GM19023 (cell line): ENCODE data around the gene HRH3.

Experiments
- ATAC-seq: cut with Tn5 transposase; IDR thresholded peaks from one replicate; pipeline ENCODE4 v1.9.1; 2021; ENCODE audit warnings: mild to moderate bottlenecking, moderate library complexity; ENCODE audit not compliant: unreplicated experiment

The HRH3 gene

DNA sequence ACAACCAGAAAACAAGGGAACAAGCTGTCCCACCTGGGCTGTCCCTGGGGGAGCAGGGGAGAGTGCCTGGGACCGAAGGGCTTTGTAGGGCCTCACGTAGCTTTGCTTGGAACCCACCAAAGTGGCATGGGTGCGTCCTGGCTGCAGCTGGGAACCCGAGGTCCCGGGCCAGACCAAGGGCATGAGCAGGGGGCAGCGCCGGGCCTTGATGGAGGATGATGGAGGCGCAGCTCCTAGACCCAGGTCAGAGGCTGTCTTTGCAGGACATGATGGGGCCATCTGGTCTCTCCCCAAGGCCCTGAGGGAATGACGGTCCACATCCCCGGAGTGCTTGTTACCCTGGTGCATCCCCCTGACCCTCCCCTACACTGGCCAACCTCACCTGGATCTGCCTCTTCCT lies 10.6 kb upstream of the HRH3 start:
- ATAC-seq = no peak

DNA sequence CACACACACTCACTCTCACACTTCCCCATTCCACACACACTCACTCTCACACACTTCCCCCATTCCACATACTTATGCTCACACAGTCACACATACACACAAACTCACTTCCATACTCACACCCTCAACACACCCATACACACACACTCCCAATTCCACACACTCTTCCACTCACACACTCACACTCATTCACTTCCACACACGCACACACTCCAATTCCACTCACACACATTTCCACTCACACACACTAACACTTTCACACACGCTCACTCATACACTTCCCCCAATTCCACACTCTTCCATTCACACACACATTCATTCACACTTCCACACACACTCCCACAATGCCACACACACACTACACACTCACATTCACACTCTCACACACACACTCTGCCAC lies 10.2 kb upstream of the HRH3 start:
- ATAC-seq = no peak

DNA sequence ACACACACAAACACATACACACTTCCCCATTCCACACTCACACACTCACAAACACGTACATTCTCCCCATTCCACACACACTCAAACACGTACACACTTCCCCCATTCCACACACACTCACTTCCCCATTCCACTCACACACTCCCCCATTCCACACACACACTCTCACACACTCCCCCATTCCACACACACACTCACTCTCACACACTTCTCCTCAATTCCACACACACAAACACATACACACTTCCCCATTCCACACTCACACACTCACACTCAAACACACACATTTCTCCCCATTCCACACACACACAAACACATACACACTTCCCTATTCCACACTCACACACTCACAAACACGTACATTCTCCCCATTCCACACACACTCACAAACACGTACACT lies 9.6 kb upstream of the HRH3 start:
- ATAC-seq = no peak

DNA sequence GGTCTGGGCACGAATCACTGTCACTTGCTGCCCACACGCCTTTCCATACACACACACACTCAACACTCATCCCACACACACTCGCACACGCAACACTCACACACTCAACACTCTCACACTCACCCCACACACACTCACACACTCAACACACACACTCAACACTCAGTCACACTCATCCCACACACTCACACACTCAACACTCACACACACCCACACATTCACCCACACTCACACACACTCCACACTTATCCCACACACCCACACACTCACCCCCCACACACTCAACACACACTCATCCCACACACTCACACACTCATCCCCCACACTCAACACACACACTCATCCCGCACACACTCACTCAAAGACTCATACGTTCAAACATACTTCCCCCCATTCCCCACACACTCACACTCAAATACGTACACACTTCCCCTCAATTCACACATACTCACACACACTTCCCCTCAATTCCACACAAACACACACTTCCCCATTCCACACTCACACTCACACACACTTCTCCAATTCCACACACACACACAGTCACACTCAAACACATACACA lies 9.0 kb upstream of the HRH3 start:
- ATAC-seq = no peak

DNA sequence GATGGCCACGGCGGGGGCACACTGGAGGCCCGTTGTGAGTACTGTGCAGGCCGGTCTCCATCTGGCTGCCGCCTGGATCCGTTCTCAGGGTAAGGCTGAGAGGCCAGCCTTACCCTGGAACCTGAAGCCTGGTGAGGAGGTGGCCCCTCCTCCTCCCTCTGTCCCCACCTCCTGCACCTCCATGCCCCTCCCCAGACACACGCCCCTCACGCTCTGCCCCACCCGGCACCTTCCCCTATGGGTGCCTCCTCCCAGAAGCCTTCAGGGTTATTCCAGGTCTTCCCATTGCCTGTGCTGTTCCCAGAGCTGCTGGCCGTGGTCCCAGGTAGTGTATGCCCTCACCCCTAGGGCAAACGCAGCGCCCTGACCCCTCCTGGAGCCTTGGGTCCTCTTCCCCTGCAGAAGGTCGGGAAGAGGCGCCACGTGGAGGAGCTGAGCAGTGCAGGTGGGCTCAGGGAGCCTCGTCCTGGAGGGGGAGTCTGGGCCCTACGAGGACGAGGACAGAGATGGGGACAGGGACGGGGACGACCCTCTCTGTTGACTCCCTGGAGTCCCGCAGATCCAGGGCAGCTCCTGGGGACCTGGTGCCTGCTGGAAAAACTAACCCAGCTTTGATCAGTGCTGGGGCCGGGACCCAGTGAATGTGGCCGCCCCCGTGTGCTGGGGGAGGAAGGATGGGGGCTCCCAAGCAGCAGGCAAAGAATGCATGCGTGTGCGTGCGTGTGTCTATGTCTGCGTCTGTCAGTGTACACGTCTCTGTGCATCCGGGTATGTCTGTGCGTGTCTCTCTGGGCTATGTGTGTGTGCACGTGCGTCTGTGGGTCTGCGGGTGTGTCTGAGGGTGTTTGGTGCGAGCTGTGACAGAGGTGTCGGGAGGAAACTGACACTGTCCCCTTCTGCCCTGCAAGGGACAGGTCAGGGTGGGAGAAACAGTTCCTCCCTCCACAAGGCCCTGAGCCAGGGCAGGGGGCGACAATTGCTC lies 8.2 kb upstream of the HRH3 start:
- no peak for ATAC-seq

DNA sequence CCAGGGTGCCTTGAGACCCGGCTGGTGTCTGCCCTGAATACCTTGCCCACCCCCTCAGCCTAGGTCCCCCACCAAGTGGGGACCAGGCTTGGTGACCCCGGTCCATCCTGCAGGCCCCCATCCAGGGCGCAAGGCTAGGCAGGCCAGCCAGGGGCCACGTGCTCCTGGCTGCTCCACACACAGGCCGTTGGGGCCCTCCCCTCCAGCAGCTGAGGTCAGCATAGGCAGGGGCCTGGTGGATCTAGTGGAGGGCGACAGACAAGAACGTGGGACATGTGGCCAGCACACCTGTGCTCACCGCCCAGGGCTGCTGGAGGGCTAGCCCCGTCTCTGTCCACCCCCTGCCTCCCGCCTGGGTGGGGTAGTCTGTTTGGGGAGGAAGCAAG lies 7.5 kb upstream of the HRH3 start:
- ATAC-seq = no peak

DNA sequence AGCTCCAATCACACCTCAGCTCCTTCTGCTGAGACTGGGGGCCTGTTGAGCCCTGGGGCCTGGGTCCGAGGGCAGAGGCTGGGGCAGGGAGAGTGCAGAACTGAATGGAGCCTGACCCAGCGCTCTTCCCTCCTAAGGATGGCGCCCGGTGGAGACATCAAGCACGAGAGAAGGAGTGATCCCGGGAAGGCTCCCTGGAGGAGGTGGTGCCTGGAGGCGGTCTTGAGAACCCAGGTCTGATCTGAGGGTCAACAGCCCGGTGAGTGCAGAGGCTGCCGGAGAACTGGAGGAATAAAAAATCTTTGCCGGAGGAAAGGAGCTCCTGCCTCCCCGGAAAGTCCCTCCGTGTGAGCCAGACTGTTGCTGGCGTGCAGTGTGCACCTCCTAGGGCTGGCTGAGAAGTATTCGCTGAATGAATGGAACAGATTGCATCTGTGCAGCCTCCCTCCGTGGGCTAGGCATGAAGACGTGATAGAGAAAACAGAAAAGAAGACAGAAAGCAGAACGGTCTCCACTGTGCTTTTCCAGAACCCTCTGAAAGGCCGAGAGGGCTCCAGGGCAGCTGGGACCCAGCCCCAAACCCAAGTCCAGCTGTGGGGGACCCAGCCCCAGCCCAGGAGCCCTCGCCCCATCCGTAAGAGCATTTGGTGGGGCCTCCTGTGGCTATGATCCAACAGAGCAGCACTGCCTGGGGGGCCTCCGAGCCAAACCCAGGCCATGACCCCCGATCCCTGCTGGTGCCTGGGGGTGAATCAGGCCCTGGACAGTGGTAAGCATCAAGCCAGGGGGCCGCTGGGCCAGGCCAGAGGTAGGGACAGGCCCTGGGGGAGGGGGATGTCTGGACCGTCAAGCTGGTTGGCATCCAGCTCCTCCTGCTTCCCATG lies 6.9 kb upstream of the HRH3 start:
- no peak for ATAC-seq

DNA sequence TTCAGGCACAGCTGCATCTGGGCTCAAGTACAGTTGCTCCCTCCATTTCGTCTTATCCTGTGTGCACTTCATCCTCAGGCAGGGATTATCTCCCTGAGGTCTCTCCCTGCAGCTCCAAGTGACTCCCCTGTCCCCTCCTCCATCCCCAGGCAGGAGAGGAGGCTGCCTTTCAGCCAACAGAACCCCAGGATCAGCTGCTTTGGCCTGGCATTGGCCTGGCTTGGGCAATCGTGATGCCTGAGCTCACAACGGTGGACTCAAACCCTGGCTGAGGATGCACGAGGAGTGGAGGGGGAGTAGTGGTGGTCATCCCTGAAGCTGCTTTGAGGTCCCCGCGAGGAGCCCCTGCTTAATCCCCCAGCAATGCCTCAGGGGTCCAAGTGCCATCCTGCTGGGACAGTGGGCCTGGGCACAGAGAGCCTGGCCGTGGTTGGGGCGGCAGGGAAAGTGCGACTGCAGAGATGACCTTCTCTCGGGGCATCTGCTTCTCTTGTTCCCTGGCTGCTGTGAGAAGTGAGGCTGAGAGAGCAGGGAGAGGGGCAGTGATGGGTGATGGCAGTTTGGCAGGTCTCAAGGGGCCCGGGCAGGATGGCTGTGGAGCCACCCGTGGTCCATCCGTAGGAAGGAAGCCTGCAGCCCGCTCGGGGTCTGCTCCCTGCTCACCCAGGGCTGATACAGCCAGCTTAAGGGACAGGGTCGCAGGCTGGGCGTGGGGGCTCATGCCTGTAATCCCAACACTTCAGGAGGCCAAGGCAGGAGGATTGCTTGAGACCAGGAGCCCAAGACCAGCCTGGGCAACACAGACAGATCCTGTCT lies 6.0 kb upstream of the HRH3 start:
- ATAC-seq = no peak

DNA sequence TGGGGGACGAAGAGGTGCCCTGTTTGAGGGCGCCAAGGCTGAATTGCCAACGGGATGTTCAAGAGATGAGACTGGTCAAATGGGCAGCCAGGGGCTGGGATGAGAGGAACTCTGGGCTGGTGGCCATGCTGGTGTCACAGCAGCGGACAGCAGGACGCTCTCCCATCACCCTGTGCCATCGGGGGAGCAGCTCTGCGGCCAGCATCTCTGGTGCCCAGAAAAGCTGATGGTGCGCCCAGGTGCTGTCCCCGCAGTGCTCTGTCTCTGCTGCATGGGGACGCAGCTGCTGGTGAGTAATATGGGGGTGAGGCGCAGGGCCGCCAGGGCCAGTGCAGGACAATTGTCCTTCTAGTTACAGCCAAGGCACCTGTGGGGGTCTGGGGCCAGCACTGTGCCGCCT lies 4.9 kb upstream of the HRH3 start:
- no peak for ATAC-seq

DNA sequence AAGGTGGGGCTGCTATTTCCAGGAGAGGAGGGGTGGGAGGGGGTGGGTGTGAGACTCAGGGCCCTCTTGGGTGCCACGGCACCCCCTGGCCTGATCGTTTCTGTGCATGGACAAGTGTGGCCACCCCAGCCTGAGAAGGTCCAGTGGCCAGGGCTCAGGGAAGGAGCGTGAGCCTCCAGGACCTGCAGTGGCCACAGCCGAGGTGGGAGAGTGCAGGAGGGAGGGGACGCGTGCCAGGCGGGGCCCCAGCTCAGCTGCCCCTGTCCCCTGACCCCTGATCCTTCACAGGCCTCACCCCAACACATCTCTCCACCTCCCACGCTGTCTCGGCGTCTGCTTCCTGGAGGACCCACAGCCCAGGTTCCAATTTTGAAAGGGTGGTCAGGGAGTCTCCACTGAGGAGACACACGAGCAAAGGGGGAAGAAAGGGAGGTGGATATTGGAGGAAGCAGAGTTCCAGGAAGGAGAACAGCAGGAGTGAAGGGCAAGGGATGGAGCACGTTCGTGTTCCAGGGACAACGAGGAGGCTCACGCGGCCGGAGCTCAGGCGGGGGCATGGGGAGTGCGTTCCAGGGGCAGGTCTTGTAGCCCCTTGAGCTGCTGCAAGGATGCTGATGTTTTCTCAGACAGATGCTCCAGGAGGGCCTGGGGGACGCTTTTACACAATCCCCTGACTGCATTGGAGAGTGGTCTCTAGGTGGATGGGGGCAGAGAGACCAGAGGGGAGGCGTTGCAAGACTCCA lies 4.2 kb upstream of the HRH3 start:
- ATAC-seq = no peak

DNA sequence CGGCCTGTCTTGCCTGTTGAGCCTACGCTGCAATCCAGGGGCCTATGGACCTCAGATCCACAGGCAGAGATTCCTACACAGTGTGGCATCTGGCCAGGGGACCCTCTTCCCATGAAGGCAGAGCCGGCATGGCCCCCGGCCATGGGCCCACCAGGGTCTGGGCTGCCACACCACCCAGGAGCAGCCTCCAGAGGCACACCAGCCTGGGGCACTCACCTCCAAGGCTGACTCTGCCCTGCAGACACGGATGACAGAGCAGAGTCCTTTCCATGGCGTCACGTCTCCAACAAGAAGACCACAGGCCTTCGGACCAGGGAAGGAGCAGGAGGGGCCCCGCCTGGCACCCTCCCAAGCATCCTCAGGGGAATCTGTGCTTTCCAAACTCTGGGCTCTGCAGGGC lies 3.5 kb upstream of the HRH3 start:
- ATAC-seq = no peak

DNA sequence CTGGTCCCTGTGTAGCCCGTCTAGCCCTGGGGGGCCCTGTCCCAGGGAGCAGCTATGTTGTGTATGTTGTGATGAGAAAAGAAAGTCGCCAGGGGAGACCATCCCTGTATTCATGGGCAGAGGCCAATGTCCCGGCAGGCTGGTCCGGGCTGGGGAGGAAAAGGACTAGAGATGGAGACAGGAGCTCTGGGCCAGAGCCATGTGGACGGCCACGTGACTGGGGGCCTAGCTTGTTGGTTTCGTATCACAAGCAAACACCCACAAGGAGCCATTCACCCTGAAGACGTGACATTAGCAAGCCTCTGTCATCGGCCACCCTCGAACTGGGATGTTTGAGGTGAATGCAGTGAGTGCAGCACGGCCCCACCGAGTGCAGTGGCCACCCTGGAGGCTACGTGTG lies 2.9 kb upstream of the HRH3 start:
- ATAC-seq = no peak

DNA sequence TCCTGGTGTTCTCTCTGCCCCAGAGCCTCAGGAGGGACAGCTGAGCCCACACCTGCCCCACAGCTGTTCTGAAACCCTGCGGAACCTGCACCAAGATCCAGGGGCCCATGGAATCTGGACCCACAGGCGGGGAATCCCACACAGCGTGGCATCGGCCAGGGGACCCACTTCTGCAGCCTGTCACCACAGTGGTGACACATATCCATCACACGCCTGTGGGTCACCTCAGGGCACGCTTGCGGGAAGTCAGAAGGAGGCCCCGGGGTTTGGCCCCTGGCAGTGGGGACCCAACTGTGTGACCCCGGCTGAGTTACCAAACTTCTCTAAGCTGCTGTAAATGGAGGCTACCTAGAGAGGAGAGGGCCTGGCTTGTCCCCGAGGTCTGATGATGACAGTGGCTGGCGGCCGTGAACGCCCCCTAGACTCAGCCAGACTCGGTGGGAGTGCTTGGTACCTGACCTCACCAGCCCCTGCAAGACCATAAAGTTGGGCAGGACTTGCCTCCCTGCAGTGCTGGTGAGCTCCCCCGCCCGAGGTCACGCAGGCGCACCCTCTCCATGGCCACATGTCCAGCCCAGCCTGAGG lies 2.3 kb upstream of the HRH3 start:
- ATAC-seq = no peak

DNA sequence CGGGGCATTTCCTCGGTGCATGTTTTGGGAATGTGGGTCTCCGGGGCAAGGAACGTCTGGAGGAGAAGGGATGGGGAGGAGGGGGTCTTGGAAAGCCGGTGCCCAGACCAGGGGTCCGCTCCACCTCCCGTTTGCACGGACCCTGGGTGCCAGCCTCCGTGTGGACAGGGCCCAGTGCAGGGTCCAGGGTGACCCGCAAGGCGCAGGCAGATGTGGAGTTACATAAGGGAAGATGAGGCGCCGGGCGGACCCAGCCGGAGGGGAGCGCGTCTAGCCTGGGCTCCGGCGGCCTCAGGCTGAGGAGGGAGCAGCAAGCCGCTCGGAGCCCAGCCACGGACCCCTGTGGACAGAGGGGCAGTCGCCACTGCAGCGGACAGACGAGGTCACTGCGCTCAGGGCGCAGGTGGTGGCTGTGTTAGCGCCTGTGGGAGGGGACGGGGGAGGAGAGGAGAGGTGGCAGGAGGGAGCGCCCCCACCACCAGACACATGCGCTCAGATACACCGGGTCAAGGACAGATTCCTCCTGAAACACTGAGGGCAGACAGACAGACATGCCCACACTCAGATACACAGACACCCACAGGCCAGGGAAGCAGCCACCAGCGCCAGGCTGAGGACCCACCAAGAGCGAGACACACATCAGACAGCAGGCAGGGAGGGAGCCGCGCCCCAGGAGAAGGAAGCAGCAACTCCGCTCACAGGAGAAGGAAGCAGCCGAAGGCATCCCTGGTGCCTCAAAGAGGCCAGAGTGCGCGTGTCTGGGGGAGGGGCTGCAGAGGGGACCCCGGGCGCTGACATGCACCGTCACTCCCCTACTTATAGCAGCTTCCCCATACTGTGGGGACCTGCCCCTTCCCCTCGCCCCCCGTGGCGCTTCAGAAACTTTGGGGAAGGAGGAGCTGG lies 839 bp upstream of the HRH3 start:
- no peak for ATAC-seq

DNA sequence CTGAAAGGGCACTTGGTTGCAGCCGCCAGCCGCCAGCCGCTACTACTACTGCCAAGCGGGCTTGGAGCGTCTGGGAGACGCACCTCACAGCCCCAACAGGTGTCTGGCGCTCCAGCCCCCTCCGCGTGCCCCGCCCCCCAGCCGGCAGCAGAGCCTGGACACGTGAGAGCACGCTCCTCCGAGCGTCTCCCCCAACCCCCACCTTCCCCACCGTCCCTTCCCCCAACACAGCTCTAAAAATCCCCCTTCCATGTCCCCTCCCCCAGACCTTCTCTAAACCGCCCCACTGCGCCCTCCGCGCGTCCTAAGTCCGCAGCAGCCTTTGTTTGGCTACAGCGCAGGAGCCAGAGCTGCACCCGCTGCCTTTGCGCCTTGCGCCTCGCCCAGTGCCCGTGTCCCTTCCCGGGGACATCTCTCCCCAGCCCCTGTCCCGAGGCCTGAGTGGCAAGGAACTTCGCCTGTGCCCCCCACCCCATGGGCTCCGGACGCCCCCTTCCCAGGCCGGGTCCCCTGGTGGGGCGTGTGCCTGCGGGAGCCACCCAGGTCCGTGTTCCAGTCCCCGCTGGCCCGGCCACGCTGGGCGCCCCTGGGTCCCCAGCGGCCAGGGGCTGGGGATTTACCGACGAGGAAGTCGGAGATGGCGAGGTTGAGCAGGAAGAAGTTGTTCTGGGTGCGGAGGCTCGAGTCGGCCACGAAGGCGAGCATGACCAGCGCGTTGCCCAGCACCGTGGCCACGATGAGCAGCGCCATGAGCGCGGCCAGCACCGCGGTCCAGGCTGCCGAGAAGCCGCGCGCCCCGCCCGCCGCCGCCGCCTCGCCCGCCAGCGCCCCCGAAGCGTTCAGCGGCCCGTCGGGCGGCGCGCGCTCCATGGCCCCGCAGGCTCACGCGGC lies 732 bp downstream of the HRH3 start:
- ATAC-seq = no peak

DNA sequence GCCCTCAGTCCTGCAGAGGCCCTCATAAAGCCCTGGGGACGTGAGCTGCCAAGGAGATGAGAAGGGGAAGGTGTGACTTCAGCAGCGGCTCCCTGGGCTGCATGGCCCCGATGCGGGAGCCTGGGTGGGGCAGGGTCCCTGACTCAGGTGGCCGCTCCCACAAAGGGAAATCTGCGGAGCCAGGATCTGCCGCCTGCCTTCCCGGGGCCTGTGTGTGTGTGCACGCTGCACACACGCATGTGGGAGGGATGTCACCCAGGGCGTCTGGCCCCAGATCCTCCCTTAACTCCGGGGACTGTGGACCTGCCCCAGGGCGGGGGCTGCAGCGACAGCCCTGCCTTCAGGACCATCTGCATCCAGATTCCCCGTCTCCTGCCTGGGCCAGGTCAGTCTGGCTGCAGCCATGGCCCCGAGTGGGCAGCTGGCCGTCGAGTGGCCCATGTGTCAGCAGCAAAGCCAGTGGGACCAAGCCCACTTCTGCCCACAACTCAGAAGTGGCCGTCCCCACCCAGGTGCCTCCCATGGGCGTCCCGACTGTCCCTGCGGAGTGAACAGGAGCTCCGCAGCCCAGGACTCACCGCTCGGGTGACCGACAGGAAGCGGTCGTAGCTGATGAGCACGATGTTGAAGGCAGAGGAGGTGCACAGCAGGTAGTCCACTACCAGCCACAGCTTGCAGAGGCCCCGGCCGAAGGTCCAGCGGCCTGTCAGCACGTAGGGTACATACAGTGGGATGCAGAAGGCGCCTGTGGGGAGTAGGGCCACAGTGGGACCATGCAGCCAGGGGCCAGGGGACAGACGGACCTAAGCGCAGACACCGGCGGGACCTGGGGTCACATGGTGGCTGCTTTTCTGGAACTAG lies 1.9 kb downstream of the HRH3 start:
- ATAC-seq = no peak
